Effector CD8-positive, alpha-beta T cell (primary cell): Measurements from ENCODE around the gene SPAG6.
A peak's percentile ranks its signal among the peaks of the same experiment; 100 is the strongest.

ENCODE experiments used
- DNase-seq: peaks from one replicate; lab custom pipeline; 2025; lab: John Stamatoyannopoulos, UW

Gene SPAG6

GRCh38 chr10:22434521-22434920 lies 89.2 kb downstream of the SPAG6 start:
- DNase-seq = no peak

- DNase-seq = no peak
Measured at GRCh38 chr10:22435650-22436049, 90.4 kb downstream of the SPAG6 start.

GRCh38 chr10:22436526-22436892 lies 91.2 kb downstream of the SPAG6 start:
- DNase-seq = no peak

GRCh38 chr10:22436893-22437619 lies 91.8 kb downstream of the SPAG6 start:
- peak; percentile 73 for DNase-seq

- peak; percentile 17 for DNase-seq
Measured at GRCh38 chr10:22437620-22438588, 92.6 kb downstream of the SPAG6 start.

- DNase-seq = no peak
Measured at GRCh38 chr10:22438711-22439110, 93.4 kb downstream of the SPAG6 start.

GRCh38 chr10:22442063-22442462 lies 96.8 kb downstream of the SPAG6 start:
- no peak for DNase-seq

GRCh38 chr10:22442468-22442867 lies 97.2 kb downstream of the SPAG6 start:
- DNase-seq = no peak

- no peak for DNase-seq
Measured at GRCh38 chr10:22443175-22443901, 98.0 kb downstream of the SPAG6 start.

GRCh38 chr10:22444219-22444788 lies 99.0 kb downstream of the SPAG6 start:
- no peak for DNase-seq

GRCh38 chr10:22445495-22445894 lies 100.2 kb downstream of the SPAG6 start:
- no peak for DNase-seq

GRCh38 chr10:22447068-22447467 lies 101.8 kb downstream of the SPAG6 start:
- no peak for DNase-seq

- no peak for DNase-seq
Measured at GRCh38 chr10:22451346-22451745, 106.0 kb downstream of the SPAG6 start.

- DNase-seq = no peak
Measured at GRCh38 chr10:22453320-22453719, 108.0 kb downstream of the SPAG6 start.

GRCh38 chr10:22453948-22454591 lies 108.8 kb downstream of the SPAG6 start:
- DNase-seq = no peak

GRCh38 chr10:22454634-22455033 lies 109.3 kb downstream of the SPAG6 start:
- DNase-seq = no peak

GRCh38 chr10:22455068-22455857 lies 110.0 kb downstream of the SPAG6 start:
- no peak for DNase-seq

- no peak for DNase-seq
Measured at GRCh38 chr10:22456486-22456885, 111.2 kb downstream of the SPAG6 start.

- no peak for DNase-seq
Measured at GRCh38 chr10:22458272-22459038, 113.2 kb downstream of the SPAG6 start.

GRCh38 chr10:22459496-22459895 lies 114.2 kb downstream of the SPAG6 start:
- DNase-seq = no peak
